OCI-LY7 (cell line): ENCODE results near the gene STXBP6.

Experiments used
- EZH2phosphoT487 ChIP-seq: fragments of 200-600 bp; sonication (generic); IDR thresholded peaks from 2 replicates; pipeline ENCODE4 v1.6.1; 2018; ENCODE audit warnings: low read depth, borderline replicate concordance, mild to moderate bottlenecking, mixed run types, antibody characterized with exemption, low read length, moderate library complexity, mixed read lengths
- TF ChIP-seq, protein P1 (sequence below): fragments of 200-600 bp; sonication (generic); conservative IDR thresholded peaks from 2 replicates; pipeline ENCODE4 v1.5.1; 2014; ENCODE audit warnings: mild to moderate bottlenecking, antibody characterized with exemption, low read length, moderate library complexity, mixed read lengths

DNA sequence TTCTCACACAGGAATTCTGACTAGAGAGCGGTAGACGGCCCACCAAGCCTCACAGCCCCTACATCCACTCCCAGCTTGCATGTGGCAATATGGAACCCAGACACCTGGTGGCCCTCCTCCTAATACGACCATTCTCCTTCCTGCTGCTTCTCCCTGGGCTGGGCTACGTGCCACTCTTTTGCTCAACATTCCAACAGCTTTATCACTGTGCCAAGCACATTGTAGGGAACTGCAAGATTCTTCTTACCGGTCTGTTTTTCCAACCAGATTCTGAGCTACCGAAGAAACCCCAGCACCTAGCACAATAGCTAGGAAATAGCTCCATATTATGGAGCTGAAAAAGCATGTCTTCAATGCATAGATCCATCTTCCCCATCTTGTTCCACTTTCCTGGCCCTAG lies 58.1 kb downstream of the STXBP6 start:
- TF ChIP-seq, protein P1, sequence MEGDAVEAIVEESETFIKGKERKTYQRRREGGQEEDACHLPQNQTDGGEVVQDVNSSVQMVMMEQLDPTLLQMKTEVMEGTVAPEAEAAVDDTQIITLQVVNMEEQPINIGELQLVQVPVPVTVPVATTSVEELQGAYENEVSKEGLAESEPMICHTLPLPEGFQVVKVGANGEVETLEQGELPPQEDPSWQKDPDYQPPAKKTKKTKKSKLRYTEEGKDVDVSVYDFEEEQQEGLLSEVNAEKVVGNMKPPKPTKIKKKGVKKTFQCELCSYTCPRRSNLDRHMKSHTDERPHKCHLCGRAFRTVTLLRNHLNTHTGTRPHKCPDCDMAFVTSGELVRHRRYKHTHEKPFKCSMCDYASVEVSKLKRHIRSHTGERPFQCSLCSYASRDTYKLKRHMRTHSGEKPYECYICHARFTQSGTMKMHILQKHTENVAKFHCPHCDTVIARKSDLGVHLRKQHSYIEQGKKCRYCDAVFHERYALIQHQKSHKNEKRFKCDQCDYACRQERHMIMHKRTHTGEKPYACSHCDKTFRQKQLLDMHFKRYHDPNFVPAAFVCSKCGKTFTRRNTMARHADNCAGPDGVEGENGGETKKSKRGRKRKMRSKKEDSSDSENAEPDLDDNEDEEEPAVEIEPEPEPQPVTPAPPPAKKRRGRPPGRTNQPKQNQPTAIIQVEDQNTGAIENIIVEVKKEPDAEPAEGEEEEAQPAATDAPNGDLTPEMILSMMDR, result no peak
- no peak for TF ChIP-seq EZH2phosphoT487
